WI38 (cell line): ENCODE data around the gene TSHZ1.

Source experiments
- H3K4me3 ChIP-seq: 2 replicates; pipeline ENCODE4 v1.5.1; 2011; ENCODE audit warnings: low read depth, mild to moderate bottlenecking, control low read depth, low read length
- TF ChIP-seq, protein P1 (sequence below): IDR thresholded peaks from 2 replicates; pipeline ENCODE4 v1.5.1; 2012; ENCODE audit warnings: low read depth, mild to moderate bottlenecking, control low read depth, low read length

TSHZ1 gene

DNA sequence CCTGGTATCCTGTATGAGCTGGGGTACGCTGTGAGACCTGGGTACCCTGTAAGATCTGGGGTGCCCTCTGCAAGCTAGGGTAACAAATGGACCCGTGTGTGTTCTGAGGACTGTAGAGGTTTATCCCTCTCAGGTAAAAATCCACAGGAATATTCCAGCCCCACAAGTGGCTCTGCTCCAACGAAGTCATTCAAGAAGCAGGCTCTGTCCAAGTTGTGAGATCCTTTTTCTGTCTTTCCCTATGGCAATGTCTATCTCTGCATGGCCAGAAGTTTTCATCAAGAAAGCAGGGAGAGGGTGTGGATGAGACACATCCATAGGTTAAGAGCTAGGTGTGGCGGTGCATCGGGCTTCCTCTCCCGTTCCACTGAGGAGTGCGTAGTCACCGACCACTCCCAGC is 44.7 kb upstream of the TSHZ1 start:
- TF ChIP-seq, protein P1, sequence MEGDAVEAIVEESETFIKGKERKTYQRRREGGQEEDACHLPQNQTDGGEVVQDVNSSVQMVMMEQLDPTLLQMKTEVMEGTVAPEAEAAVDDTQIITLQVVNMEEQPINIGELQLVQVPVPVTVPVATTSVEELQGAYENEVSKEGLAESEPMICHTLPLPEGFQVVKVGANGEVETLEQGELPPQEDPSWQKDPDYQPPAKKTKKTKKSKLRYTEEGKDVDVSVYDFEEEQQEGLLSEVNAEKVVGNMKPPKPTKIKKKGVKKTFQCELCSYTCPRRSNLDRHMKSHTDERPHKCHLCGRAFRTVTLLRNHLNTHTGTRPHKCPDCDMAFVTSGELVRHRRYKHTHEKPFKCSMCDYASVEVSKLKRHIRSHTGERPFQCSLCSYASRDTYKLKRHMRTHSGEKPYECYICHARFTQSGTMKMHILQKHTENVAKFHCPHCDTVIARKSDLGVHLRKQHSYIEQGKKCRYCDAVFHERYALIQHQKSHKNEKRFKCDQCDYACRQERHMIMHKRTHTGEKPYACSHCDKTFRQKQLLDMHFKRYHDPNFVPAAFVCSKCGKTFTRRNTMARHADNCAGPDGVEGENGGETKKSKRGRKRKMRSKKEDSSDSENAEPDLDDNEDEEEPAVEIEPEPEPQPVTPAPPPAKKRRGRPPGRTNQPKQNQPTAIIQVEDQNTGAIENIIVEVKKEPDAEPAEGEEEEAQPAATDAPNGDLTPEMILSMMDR: no peak
- H3K4me3 ChIP-seq: no peak overlapping the region

DNA sequence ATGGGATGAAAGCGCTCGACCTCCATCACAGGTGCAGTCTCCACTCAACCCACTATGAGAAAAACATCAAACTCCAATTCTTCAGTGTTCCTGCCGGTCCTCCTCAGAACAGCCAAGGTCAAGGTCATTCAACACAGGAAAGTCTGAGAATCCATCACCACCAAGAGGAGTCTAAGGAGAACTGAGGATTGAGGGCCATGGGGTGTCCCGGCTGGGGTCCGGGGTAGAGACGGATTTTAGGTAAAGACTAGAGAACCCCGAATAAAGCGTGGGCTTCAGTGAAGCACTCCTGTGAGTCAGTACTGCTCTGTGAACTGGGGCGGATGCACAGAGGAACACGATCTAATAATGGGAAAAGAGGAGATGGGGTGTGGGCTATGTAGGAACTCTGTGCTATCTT is 43.5 kb upstream of the TSHZ1 start:
- TF ChIP-seq, protein P1: no peak
- no peak overlapping the region for H3K4me3 ChIP-seq

DNA sequence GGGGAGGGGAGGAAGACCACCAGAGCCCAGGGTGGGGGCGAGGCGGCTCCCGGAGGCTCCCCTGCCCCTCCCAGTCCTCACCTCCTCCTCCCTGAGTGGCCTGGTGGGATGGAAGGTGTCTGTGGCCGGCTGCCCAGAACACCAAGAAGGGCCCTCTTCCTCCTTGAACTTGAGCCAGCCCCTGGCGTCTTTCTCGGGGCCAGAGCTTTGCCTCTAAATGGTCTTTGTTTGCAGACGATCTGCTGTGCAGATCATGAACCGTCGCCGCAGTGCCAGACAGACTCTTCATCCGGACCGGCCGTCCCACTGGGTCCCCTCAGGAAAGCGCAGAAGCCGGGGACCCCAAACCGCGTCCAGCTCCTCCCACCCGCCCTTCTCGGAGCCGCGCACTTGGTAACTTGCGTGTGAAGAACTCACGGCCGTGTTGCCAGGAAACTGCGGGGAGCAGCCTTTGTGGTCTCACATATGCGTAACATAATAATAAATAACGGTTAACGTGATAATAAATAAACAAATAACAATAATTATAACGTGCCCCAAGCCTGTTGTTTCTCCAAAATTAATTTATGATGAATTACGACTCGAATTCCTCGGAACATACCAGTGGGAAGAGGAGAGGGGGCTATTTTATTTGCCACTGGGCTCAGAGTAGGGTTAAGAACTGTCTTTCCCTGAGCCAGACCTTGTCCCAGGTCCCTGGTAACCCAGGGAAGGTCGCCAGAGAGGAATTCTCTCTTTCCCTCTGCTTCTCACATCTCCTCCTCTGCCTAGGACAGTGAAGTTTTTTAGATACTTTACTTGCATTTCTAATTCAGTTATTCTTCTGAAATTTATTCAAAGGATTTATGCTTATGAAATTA is 42.6 kb upstream of the TSHZ1 start:
- peak overlapping the region; percentile 39 for H3K4me3 ChIP-seq
- TF ChIP-seq, protein P1: no peak

DNA sequence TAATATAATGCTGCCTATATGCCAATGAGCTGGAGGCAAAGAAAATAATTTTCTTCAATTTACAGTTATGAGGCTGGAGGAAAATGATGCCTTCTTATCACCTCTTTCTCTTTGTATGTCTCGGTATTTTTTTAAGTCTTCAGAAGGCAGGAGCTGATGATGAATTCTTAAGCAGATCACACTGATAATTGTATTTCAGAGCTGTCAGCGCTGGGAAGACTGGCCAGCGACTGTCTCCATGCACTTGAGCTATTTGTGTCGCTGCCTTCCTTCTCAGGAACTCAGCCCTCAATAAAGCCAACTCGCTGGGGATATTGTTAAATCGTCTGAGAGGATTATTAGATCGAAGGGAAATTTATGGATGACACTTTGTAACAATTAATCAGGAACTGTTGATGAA is 42.0 kb upstream of the TSHZ1 start:
- no peak overlapping the region for H3K4me3 ChIP-seq
- TF ChIP-seq, protein P1: no peak

DNA sequence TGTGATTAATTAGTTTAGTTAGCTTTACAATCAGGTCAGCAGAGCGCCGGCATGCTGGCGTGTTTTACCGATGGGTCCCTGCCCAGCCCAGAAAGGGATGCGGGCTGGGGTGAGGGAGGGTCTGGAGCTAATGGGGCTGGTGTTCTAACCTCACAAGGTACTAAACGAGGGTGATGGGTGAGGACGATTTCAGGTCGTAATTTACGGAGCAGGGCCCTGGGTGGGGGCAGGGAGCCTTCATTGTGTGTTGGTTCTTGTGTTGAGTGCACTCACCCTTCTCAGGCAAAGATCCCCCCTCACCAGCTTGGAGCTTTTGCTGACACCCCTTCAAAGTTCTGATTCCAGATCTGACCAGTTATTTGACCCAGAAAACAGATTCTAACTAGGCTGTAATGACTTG is 41.2 kb upstream of the TSHZ1 start:
- TF ChIP-seq, protein P1: no peak
- H3K4me3 ChIP-seq: no peak overlapping the region

DNA sequence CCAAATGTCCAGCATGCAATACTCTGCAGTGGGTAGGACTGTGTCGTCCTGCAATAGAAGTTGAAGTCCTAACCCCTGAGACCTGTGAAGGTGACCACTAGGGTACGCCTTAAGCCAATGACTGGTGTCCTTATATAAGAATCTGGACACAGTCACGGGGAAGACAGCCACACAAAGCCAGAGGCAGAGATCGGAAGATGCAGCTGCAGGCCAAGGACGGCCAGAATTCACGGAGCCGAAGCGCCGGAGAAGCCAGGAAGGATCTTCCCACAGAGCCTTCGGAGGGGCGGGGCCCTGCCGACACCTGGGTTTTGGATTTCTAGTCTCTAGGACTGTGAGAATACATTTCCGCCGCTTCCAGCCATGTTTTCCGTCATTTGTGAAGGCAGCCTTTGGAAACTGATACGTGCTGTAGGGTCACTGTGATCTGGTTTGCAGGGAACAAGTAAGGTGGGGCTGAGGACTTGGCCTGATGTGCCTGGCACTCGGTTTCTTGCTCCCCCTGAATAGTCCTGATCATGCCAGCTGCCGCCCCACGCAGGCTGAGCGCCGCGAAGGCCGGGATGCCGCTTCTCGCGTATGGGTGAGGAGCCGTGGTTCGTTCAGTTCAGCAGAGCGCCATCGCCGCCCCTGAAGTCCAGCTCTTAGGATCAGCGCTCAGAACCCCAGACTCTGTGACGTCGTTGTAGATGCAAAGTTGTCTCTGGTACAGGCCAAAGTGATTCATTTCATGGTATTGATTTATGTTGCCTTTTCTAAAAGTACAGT is 40.4 kb upstream of the TSHZ1 start:
- H3K4me3 ChIP-seq: no peak overlapping the region
- TF ChIP-seq, protein P1: no peak

DNA sequence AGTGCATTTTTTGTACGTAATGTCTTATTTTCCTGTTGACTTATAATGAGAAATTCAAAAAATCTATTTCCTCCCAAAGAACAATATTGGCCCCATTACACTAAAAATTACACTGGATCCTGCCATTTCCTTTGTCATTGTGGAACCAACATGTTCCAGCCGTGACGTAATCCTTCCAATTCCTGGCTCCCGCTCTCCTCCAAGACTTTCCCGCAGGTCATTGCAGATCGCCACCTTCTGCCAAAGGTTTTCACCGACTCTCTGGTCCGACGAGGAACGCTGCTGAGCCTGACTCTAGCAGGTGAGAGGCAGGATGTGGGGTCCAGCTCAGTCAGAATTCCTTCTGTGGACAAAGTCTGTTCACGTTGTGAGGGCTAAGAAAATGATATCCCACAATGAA is 39.7 kb upstream of the TSHZ1 start:
- no peak overlapping the region for H3K4me3 ChIP-seq
- TF ChIP-seq, protein P1: no peak
